HEK293T (cell line): ENCODE data around the gene URAD.

ENCODE experiments used
- FOXM1 ChIP-seq: fragments of 450-650 bp; IDR thresholded peaks from 2 replicates; pipeline ENCODE4 v1.6.1; 2017; ENCODE audit warnings: mild to moderate bottlenecking, borderline replicate concordance
- SUZ12 ChIP-seq: fragments of 450-650 bp; IDR thresholded peaks from 2 replicates; pipeline ENCODE4 v1.6.1; 2016; ENCODE audit warnings: mild to moderate bottlenecking
- TF ChIP-seq, protein P1 (sequence below): fragments of 450-650 bp; IDR thresholded peaks from 2 replicates; pipeline ENCODE4 v1.6.1; 2016

GRCh38 chr13:27956576-27957300 lies 31.8 kb downstream of the URAD start:
- TF ChIP-seq, protein P1, sequence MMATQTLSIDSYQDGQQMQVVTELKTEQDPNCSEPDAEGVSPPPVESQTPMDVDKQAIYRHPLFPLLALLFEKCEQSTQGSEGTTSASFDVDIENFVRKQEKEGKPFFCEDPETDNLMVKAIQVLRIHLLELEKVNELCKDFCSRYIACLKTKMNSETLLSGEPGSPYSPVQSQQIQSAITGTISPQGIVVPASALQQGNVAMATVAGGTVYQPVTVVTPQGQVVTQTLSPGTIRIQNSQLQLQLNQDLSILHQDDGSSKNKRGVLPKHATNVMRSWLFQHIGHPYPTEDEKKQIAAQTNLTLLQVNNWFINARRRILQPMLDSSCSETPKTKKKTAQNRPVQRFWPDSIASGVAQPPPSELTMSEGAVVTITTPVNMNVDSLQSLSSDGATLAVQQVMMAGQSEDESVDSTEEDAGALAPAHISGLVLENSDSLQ, result no peak
- TF ChIP-seq FOXM1, result no peak
- TF ChIP-seq SUZ12, result no peak
